H9 (cell line): Measurements from ENCODE around the gene PAQR3. TPM values are rescaled to one million over a fixed set of nuclear protein-coding genes. Genes with fewer than 3 reads are reported as not detected.

Experiments
- DNase-seq: peaks from one replicate; pipeline ENCODE4 v3.0.0-alpha.2; 2017
- H2AFZ ChIP-seq: one replicate; pipeline ENCODE4 v1.6.1; 2013; ENCODE audit warnings: mild to moderate bottlenecking, low read length, control low read depth, moderate library complexity
- H2AK5ac ChIP-seq: 2 replicates; pipeline ENCODE4 v1.6.1; 2013; ENCODE audit warnings: low read length, control low read depth, mixed read lengths; ENCODE audit not compliant: insufficient read length
- H2BK120ac ChIP-seq: one replicate; pipeline ENCODE4 v1.6.1; 2013; ENCODE audit warnings: low read depth, mild to moderate bottlenecking, low read length, control low read depth, inconsistent platforms; ENCODE audit not compliant: poor library complexity, severe bottlenecking
- H2BK12ac ChIP-seq: 2 replicates; pipeline ENCODE4 v1.6.1; 2013; ENCODE audit warnings: low read length, control low read depth, mixed read lengths, low read depth; ENCODE audit not compliant: insufficient read length
- H2BK15ac ChIP-seq: 2 replicates; pipeline ENCODE4 v1.6.1; 2013; ENCODE audit warnings: low read depth, low read length, control low read depth
- H2BK20ac ChIP-seq: one replicate; pipeline ENCODE4 v1.6.1; 2013; ENCODE audit warnings: low read depth, mild to moderate bottlenecking, low read length, control low read depth, inconsistent platforms; ENCODE audit not compliant: poor library complexity, severe bottlenecking
- H2BK5ac ChIP-seq: 2 replicates; pipeline ENCODE4 v1.6.1; 2013; ENCODE audit warnings: low read length, control low read depth, mixed read lengths; ENCODE audit not compliant: insufficient read length
- H3K14ac ChIP-seq: 2 replicates; pipeline ENCODE4 v1.6.1; 2013; ENCODE audit warnings: low read length, control low read depth; ENCODE audit not compliant: insufficient read depth
- H3K18ac ChIP-seq: 2 replicates; pipeline ENCODE4 v1.6.1; 2013; ENCODE audit warnings: low read depth, mild to moderate bottlenecking, mixed read lengths, low read length, control low read depth; ENCODE audit not compliant: insufficient read length
- H3K23ac ChIP-seq: 2 replicates; pipeline ENCODE4 v1.6.1; 2013; ENCODE audit warnings: low read length, control low read depth, mixed read lengths, low read depth; ENCODE audit not compliant: insufficient read length
- H3K23me2 ChIP-seq: 2 replicates; pipeline ENCODE4 v1.6.1; 2013; ENCODE audit warnings: low read depth, mild to moderate bottlenecking, mixed read lengths, low read length, control low read depth; ENCODE audit not compliant: insufficient read length, poor library complexity, severe bottlenecking
- H3K27ac ChIP-seq: 2 replicates; pipeline ENCODE4 v1.5.1; 2013; ENCODE audit warnings: low read length, control low read depth, mixed read lengths, low read depth; ENCODE audit not compliant: insufficient read length
- H3K27me3 ChIP-seq: 2 replicates; pipeline ENCODE4 v1.6.1; 2013; ENCODE audit warnings: low read length, control low read depth, inconsistent platforms; ENCODE audit not compliant: insufficient read depth
- H3K4ac ChIP-seq: 2 replicates; pipeline ENCODE4 v1.6.1; 2013; ENCODE audit warnings: low read depth, mild to moderate bottlenecking, control low read depth, inconsistent platforms, low read length, moderate library complexity
- H3K4me1 ChIP-seq: 2 replicates; pipeline ENCODE4 v1.6.1; 2013; ENCODE audit warnings: low read length, control low read depth, inconsistent platforms; ENCODE audit not compliant: insufficient read depth
- H3K4me2 ChIP-seq: 2 replicates; pipeline ENCODE4 v1.6.1; 2013; ENCODE audit warnings: low read length, control low read depth, mixed read lengths; ENCODE audit not compliant: insufficient read length, insufficient read depth
- H3K56ac ChIP-seq: 2 replicates; pipeline ENCODE4 v1.6.1; 2013; ENCODE audit warnings: low read depth, mild to moderate bottlenecking, mixed read lengths, low read length, control low read depth; ENCODE audit not compliant: insufficient read length
- H3K79me1 ChIP-seq: 2 replicates; pipeline ENCODE4 v1.6.1; 2013; ENCODE audit warnings: low read depth, mild to moderate bottlenecking, moderate library complexity, low read length, control low read depth, inconsistent platforms; ENCODE audit not compliant: insufficient read depth, poor library complexity, severe bottlenecking
- H3K79me2 ChIP-seq: 2 replicates; pipeline ENCODE4 v1.6.1; 2013; ENCODE audit warnings: low read length, control low read depth, inconsistent platforms; ENCODE audit not compliant: insufficient read depth
- H3K9ac ChIP-seq: 2 replicates; pipeline ENCODE4 v1.6.1; 2013; ENCODE audit warnings: low read length, control low read depth, mixed read lengths; ENCODE audit not compliant: insufficient read length; ENCODE audit errors: extremely low read depth
- H3K9me3 ChIP-seq: one replicate; pipeline ENCODE4 v1.6.1; 2013; ENCODE audit warnings: low read depth, low read length, inconsistent platforms; ENCODE audit not compliant: control insufficient read depth
- H3T11ph ChIP-seq: one replicate; pipeline ENCODE4 v1.6.1; 2013; ENCODE audit warnings: mild to moderate bottlenecking, low read length, control low read depth, inconsistent platforms
- H4K20me1 ChIP-seq: one replicate; pipeline ENCODE4 v1.6.1; 2013; ENCODE audit not compliant: control insufficient read depth, insufficient read length, insufficient read depth
- H4K5ac ChIP-seq: 2 replicates; pipeline ENCODE4 v1.6.1; 2013; ENCODE audit warnings: low read depth, mild to moderate bottlenecking, mixed read lengths, low read length, control low read depth; ENCODE audit not compliant: insufficient read length
- H4K8ac ChIP-seq: replicated peaks from 2 replicates; pipeline ENCODE4 v1.6.1; 2013; ENCODE audit warnings: low read length, control low read depth, mixed read lengths, low read depth; ENCODE audit not compliant: insufficient read length
- H4K91ac ChIP-seq: 2 replicates; pipeline ENCODE4 v1.6.1; 2013; ENCODE audit warnings: low read depth, mild to moderate bottlenecking, moderate library complexity, mixed read lengths, low read length, control low read depth; ENCODE audit not compliant: insufficient read length
- H3K27ac Mint-ChIP-seq, 3 experiments: 2 replicates in 2 of 3; 3 replicates in 1 of 3; pipeline ENCODE4 v1.8.0; 2020 to 2021; ENCODE audit warnings: mixed read lengths in 3 of 3, mild to moderate bottlenecking in 1 of 3, moderate library complexity in 1 of 3
- H3K27me3 Mint-ChIP-seq: 2 replicates; pipeline ENCODE4 v1.8.0; 2021; ENCODE audit warnings: low read depth, mild to moderate bottlenecking, moderate library complexity, mixed read lengths
- H3K36me3 Mint-ChIP-seq, 3 experiments: 2 replicates in 2 of 3; 3 replicates in 1 of 3; pipeline ENCODE4 v1.8.0; 2020 to 2021; ENCODE audit warnings: low read depth in 3 of 3, mixed read lengths in 3 of 3; ENCODE audit not compliant: insufficient read depth in 1 of 3
- H3K4me1 Mint-ChIP-seq, 2 experiments: 2 replicates each; pipeline ENCODE4 v1.8.0; 2020; ENCODE audit warnings: mixed read lengths in 2 of 2
- H3K4me3 Mint-ChIP-seq, 2 experiments: 2 replicates in 1 of 2; 3 replicates in 1 of 2; pipeline ENCODE4 v1.8.0; 2020 to 2021; ENCODE audit warnings: mild to moderate bottlenecking in 2 of 2, mixed read lengths in 2 of 2, moderate library complexity in 1 of 2
- H3K9me3 Mint-ChIP-seq, 2 experiments: 2 replicates in 1 of 2; 3 replicates in 1 of 2; pipeline ENCODE4 v1.8.0; 2020; ENCODE audit warnings: mild to moderate bottlenecking in 2 of 2, mixed read lengths in 2 of 2, moderate library complexity in 1 of 2
- CTCF ChIP-seq: fragments of 200-600 bp; sonication (generic); conservative IDR thresholded peaks from 3 replicates; pipeline ENCODE4 v1.8.0; 2021; ENCODE audit warnings: antibody characterized with exemption, mild to moderate bottlenecking
- WGBS: extraction: QIAGEN DNeasy Blood & Tissue Kit; methylation state at CpG from one replicate; pipeline ENCODE4 v1.1.7; 2013; ENCODE audit warnings: missing lambda C conversion rate, low lambda C conversion rate, mixed read lengths; ENCODE audit not compliant: insufficient read length; ENCODE audit errors: extremely low coverage; 5-methylcytosine and 5-hydroxymethylcytosine counted together
- total RNA-seq: library from RNA; stranded (reverse); gene quantifications from 2 replicates; pipeline ENCODE4 v1.2.1, GENCODE V29; 2021

PAQR3 gene
- total RNA-seq, 1 experiment from 2014 or later, result 26.3 TPM

GRCh38 chr4:78960926-78961325 lies 21.7 kb upstream of the PAQR3 start:
- no peak for DNase-seq
- H2AFZ ChIP-seq, result no peak overlapping the region
- Mint-ChIP-seq H3K9me3 (no peaks in the 10 kb centered on the region), H3K36me3 (no peaks in the 10 kb centered on the region), H3K27me3 (no peaks in the 10 kb centered on the region), H3K4me1 (no peaks in the 10 kb centered on the region; a peak in 1 of 4 replicates), H3K27ac (no peak overlapping the region), H3K4me3 (no peak overlapping the region)
- no peaks in the 10 kb centered on the region for H4K20me1 ChIP-seq
- no peak for TF ChIP-seq CTCF
- no peak overlapping the region for H2BK15ac ChIP-seq
- H2BK12ac ChIP-seq, result no peak overlapping the region
- H4K91ac ChIP-seq, result no peak overlapping the region
- H3K79me2 ChIP-seq, result no peaks in the 10 kb centered on the region
- no peak overlapping the region for H2BK120ac ChIP-seq
- H3K9me3 ChIP-seq, result no peaks in the 10 kb centered on the region
- no CpG with 5 or more reads among the region's 3 CpGs for WGBS
- H3T11ph ChIP-seq, result no peak overlapping the region
- no peak overlapping the region for H3K56ac ChIP-seq
- no peak overlapping the region for H3K27ac ChIP-seq
- H4K5ac ChIP-seq, result no peak overlapping the region
- H2BK5ac ChIP-seq, result no peak overlapping the region
- no peaks in the 10 kb centered on the region for H3K79me1 ChIP-seq
- H3K4ac ChIP-seq, result no peak overlapping the region
- no peak overlapping the region for H3K23ac ChIP-seq
- H4K8ac ChIP-seq, result no peak overlapping the region
- no peaks in the 10 kb centered on the region for H3K4me1 ChIP-seq
- H3K9ac ChIP-seq, result no peak overlapping the region
- no peak overlapping the region for H2AK5ac ChIP-seq
- H3K18ac ChIP-seq, result no peak overlapping the region
- H3K27me3 ChIP-seq, result no peaks in the 10 kb centered on the region
- H3K23me2 ChIP-seq, result no peaks in the 10 kb centered on the region
- no peak overlapping the region for H3K4me2 ChIP-seq
- H2BK20ac ChIP-seq, result no peak overlapping the region
- no peak overlapping the region for H3K14ac ChIP-seq
